HEK293 (cell line): Measurements from ENCODE around the gene TNS3.

Experiments
- CTCF ChIA-PET: fragments of 350-600 bp; formaldehyde crosslinking; extraction: SDS; loops from one replicate; lab custom pipeline; 2021; ENCODE audit warnings: antibody characterized with exemption; lab: Yijun Ruan, JAX
- POLR2A ChIA-PET: fragments of 300-600 bp; formaldehyde crosslinking; extraction: SDS; loops from one replicate; lab custom pipeline; 2020; ENCODE audit warnings: antibody characterized with exemption, inconsistent platforms; lab: Yijun Ruan, JAX
- H3K27ac ChIP-seq: fragments of 200-500 bp; sonication (Bioruptor generic); 2 replicates; pipeline ENCODE4 v1.5.1; 2014; ENCODE audit warnings: low read depth, low read length, control low read depth, inconsistent platforms; ENCODE audit errors: extremely low read depth
- H3K36me3 ChIP-seq, 2 experiments: fragments of 200-500 bp in 1 of 2; sonication (Bioruptor generic) in 1 of 2; 1 replicate in 1 of 2; 2 replicates in 1 of 2; pipeline ENCODE4 v1.5.1; 2014 to 2017; ENCODE audit warnings: inconsistent platforms in 2 of 2, low read length in 2 of 2; ENCODE audit not compliant: control insufficient read depth in 2 of 2, insufficient read depth in 1 of 2
- H3K4me1 ChIP-seq: fragments of 200-500 bp; sonication (Bioruptor generic); 2 replicates; pipeline ENCODE4 v1.5.1; 2014; ENCODE audit warnings: mild to moderate bottlenecking, low read length, inconsistent platforms; ENCODE audit not compliant: control insufficient read depth, insufficient read depth
- H3K4me3 ChIP-seq: 2 replicates; pipeline ENCODE4 v1.5.1; 2011; ENCODE audit warnings: low read depth, mild to moderate bottlenecking, control low read depth, low read length, moderate library complexity
- H3K9me3 ChIP-seq: fragments of 200-500 bp; sonication (Bioruptor generic); 2 replicates; pipeline ENCODE4 v1.5.1; 2014; ENCODE audit warnings: low read depth, low read length, inconsistent platforms; ENCODE audit not compliant: control insufficient read depth, insufficient read depth
- EGR2 ChIP-seq: fragments of 450-650 bp; formaldehyde crosslinking; IDR thresholded peaks from 2 replicates; pipeline ENCODE4 v1.5.1; 2016; ENCODE audit warnings: low read depth, missing biosample characterization, missing genetic modification characterization
- FEZF1 ChIP-seq: fragments of 450-650 bp; formaldehyde crosslinking; IDR thresholded peaks from 2 replicates; pipeline ENCODE4 v1.5.1; 2016; ENCODE audit warnings: missing biosample characterization, missing genetic modification characterization
- KLF1 ChIP-seq: fragments of 450-650 bp; formaldehyde crosslinking; IDR thresholded peaks from 2 replicates; pipeline ENCODE4 v1.5.1; 2016; ENCODE audit warnings: missing biosample characterization, missing genetic modification characterization
- KLF8 ChIP-seq: fragments of 450-650 bp; formaldehyde crosslinking; IDR thresholded peaks from 2 replicates; pipeline ENCODE4 v1.5.1; 2016; ENCODE audit warnings: missing biosample characterization, missing genetic modification characterization
- PRDM10 ChIP-seq: fragments of 450-650 bp; formaldehyde crosslinking; IDR thresholded peaks from 2 replicates; pipeline ENCODE4 v1.5.1; 2016; ENCODE audit warnings: missing biosample characterization, missing genetic modification characterization
- SCRT1 ChIP-seq: fragments of 450-650 bp; formaldehyde crosslinking; IDR thresholded peaks from 2 replicates; pipeline ENCODE4 v1.5.1; 2016; ENCODE audit warnings: missing biosample characterization, missing genetic modification characterization, borderline replicate concordance
- SCRT2 ChIP-seq: fragments of 450-650 bp; formaldehyde crosslinking; IDR thresholded peaks from 2 replicates; pipeline ENCODE4 v1.5.1; 2016; ENCODE audit warnings: missing biosample characterization, missing genetic modification characterization
- TRIM28 ChIP-seq: IDR thresholded peaks from 2 replicates; pipeline ENCODE4 v1.6.1; 2011; ENCODE audit warnings: low read length, control low read depth, borderline replicate concordance
- ZFHX2 ChIP-seq: fragments of 450-650 bp; formaldehyde crosslinking; conservative IDR thresholded peaks from 2 replicates; pipeline ENCODE4 v1.5.1; 2016; ENCODE audit warnings: missing biosample characterization, missing genetic modification characterization
- ZNF169 ChIP-seq: fragments of 450-650 bp; formaldehyde crosslinking; IDR thresholded peaks from 2 replicates; pipeline ENCODE4 v1.5.1; 2016; ENCODE audit warnings: missing biosample characterization, missing genetic modification characterization
- ZNF266 ChIP-seq: fragments of 450-650 bp; formaldehyde crosslinking; IDR thresholded peaks from 2 replicates; pipeline ENCODE4 v1.5.1; 2016; ENCODE audit warnings: missing biosample characterization, missing genetic modification characterization, low read depth
- ZNF335 ChIP-seq: fragments of 450-650 bp; formaldehyde crosslinking; conservative IDR thresholded peaks from 2 replicates; pipeline ENCODE4 v1.5.1; 2016; ENCODE audit warnings: missing biosample characterization, missing genetic modification characterization
- ZNF518A ChIP-seq: fragments of 450-650 bp; formaldehyde crosslinking; conservative IDR thresholded peaks from 2 replicates; pipeline ENCODE4 v1.5.1; 2016; ENCODE audit warnings: low read depth, missing biosample characterization, missing genetic modification characterization
- ZNF549 ChIP-seq: fragments of 450-650 bp; IDR thresholded peaks from 2 replicates; pipeline ENCODE4 v1.5.1; 2018; ENCODE audit warnings: missing biosample characterization, missing genetic modification characterization, mild to moderate bottlenecking, inconsistent platforms, moderate library complexity
- ZNF585B ChIP-seq: fragments of 450-650 bp; formaldehyde crosslinking; IDR thresholded peaks from 2 replicates; pipeline ENCODE4 v1.5.1; 2016; ENCODE audit warnings: missing biosample characterization, missing genetic modification characterization
- ZNF660 ChIP-seq: fragments of 450-650 bp; IDR thresholded peaks from 2 replicates; pipeline ENCODE4 v1.5.1; 2018; ENCODE audit warnings: missing biosample characterization, mild to moderate bottlenecking, missing genetic modification characterization
- ZNF670 ChIP-seq: fragments of 450-650 bp; formaldehyde crosslinking; IDR thresholded peaks from 2 replicates; pipeline ENCODE4 v1.5.1; 2016; ENCODE audit warnings: missing biosample characterization, missing genetic modification characterization, low read depth
- ZNF677 ChIP-seq: fragments of 450-650 bp; IDR thresholded peaks from 2 replicates; pipeline ENCODE4 v1.5.0; 2018; ENCODE audit warnings: missing biosample characterization, mild to moderate bottlenecking, missing genetic modification characterization, moderate library complexity
- ZXDB ChIP-seq: fragments of 450-650 bp; formaldehyde crosslinking; IDR thresholded peaks from 2 replicates; pipeline ENCODE4 v1.5.1; 2016; ENCODE audit warnings: missing biosample characterization, missing genetic modification characterization
- TF ChIP-seq, protein P1 (sequence below): fragments of 450-650 bp; formaldehyde crosslinking; IDR thresholded peaks from 2 replicates; pipeline ENCODE4 v1.5.1; 2016; ENCODE audit warnings: missing biosample characterization, missing genetic modification characterization

TNS3 gene

DNA sequence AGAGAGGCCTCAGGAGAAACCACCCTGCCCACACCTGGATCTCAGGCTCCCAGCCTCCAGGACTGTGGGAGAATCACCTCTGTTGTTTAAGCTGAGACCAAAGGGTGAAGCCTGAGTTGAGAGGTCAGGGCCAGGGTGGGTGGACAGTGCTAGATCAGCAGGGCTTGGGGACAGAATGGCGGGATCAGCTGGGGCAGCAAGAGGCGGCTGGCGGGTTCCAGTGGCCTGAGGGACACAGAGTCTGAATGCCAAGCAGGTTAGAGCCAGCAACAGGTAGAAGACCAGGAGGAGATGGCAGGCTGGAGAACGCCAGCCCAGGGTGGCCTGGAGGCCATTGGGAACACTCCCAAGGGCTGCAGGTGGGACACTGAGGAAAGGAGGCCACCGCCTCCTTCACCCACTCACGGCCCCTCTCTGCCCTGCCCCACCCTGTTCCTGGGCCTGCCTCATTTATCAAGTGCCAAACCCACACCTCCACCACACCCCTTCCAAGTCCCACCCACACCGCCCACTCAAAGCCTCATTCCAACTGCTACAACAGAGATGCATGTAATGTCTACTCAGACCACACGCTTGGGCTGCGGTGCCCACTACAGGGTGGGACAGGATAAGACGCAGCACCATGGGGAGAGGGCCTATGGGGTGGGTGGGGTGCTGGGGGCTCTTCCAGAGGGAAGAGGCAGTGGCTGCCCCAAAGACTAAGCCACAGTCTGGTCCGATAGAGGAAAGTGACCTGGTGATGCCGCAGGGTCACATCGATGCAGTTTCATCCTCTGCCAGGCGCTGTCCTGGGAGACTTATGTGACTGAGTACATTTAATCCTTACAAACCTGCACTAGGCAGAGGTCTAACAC, 173.9 kb downstream of the TNS3 start:
- ChIA-PET CTCF (no interaction called here), POLR2A (no interaction called here)
- H3K36me3 ChIP-seq: no peaks in the 10 kb centered on the region
- no peak overlapping the region for H3K27ac ChIP-seq
- H3K4me1 ChIP-seq: no peaks in the 10 kb centered on the region
- TF ChIP-seq, protein P1, sequence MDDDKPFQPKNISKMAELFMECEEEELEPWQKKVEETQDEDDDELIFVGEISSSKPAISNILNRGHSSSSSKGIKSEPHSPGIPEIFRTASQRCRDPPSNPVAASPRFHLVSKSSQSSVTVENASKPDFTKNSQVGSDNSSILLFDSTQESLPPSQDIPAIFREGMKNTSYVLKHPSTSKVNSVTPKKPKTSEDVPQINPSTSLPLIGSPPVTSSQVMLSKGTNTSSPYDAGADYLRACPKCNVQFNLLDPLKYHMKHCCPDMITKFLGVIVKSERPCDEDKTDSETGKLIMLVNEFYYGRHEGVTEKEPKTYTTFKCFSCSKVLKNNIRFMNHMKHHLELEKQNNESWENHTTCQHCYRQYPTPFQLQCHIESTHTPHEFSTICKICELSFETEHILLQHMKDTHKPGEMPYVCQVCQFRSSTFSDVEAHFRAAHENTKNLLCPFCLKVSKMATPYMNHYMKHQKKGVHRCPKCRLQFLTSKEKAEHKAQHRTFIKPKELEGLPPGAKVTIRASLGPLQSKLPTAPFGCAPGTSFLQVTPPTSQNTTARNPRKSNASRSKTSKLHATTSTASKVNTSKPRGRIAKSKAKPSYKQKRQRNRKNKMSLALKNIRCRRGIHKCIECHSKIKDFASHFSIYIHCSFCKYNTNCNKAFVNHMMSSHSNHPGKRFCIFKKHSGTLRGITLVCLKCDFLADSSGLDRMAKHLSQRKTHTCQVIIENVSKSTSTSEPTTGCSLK (tag by site-specific recombination): no peak
- TF ChIP-seq EGR2 (tag by site-specific recombination) (peak; percentile 95), TRIM28 (no peak), KLF1 (tag by site-specific recombination) (peak; percentile 99), ZNF169 (tag by site-specific recombination) (no peak), PRDM10 (tag by site-specific recombination) (no peak), FEZF1 (tag by site-specific recombination) (no peak), ZNF335 (no peak), SCRT2 (tag by site-specific recombination) (0 out of 2 replicates have a peak, but pooled peaks have one; percentile 18), ZXDB (tag by site-specific recombination) (no peak), ZNF585B (tag by site-specific recombination) (no peak), SCRT1 (tag by site-specific recombination) (no peak), ZFHX2 (tag by site-specific recombination) (peak; percentile 97), ZNF549 (tag by site-specific recombination) (no peak)
- H3K4me3 ChIP-seq: no peak overlapping the region
- no peaks in the 10 kb centered on the region for H3K9me3 ChIP-seq

GRCh38 chr7:47407136-47407535, 174.8 kb downstream of the TNS3 start:
- CTCF ChIA-PET: no interaction called here
- Histone ChIP-seq H3K36me3 (no peaks in the 10 kb centered on the region), H3K4me1 (no peaks in the 10 kb centered on the region), H3K27ac (no peak overlapping the region), H3K4me3 (no peak overlapping the region), H3K9me3 (no peaks in the 10 kb centered on the region)
- POLR2A ChIA-PET: no interaction called here
- TF ChIP-seq ZNF660 (tag by site-specific recombination): no peak
- TF ChIP-seq ZNF518A (tag by site-specific recombination): no peak
- TF ChIP-seq, protein P1 (tag by site-specific recombination): no peak
- TF ChIP-seq KLF8 (tag by site-specific recombination): no peak
- no peak for TF ChIP-seq ZNF266 (tag by site-specific recombination)
- TF ChIP-seq ZNF670 (tag by site-specific recombination): no peak
- TF ChIP-seq ZNF677 (tag by site-specific recombination): no peak
